IPS-18c (cell line): ENCODE measurements around the gene PDZD8.

Source experiments
- H3K4me3 ChIP-seq: 2 replicates; pipeline ENCODE4 v1.7.0; 2013; ENCODE audit warnings: low read depth, mild to moderate bottlenecking, low read length, moderate library complexity; ENCODE audit not compliant: insufficient read depth
- H3K9me3 ChIP-seq: one replicate; pipeline ENCODE4 v1.6.1; 2013; ENCODE audit warnings: mild to moderate bottlenecking, low read length, moderate library complexity; ENCODE audit not compliant: control insufficient read depth, insufficient read depth

Gene PDZD8

GRCh38 chr10:117362313-117362712 lies 12.9 kb downstream of the PDZD8 start:
- H3K9me3 ChIP-seq, result no peaks in the 10 kb centered on the region
- H3K4me3 ChIP-seq, result no peak overlapping the region

- Histone ChIP-seq H3K4me3 (no peak overlapping the region), H3K9me3 (no peaks in the 10 kb centered on the region)
Measured at GRCh38 chr10:117360994-117361667, 14.1 kb downstream of the PDZD8 start.

GRCh38 chr10:117360016-117360415 lies 15.2 kb downstream of the PDZD8 start:
- Histone ChIP-seq H3K4me3 (no peak overlapping the region), H3K9me3 (no peaks in the 10 kb centered on the region)

- Histone ChIP-seq H3K9me3 (no peaks in the 10 kb centered on the region), H3K4me3 (no peak overlapping the region)
Measured at GRCh38 chr10:117355072-117355471, 20.2 kb downstream of the PDZD8 start.

- H3K4me3 ChIP-seq, result no peak overlapping the region
- no peaks in the 10 kb centered on the region for H3K9me3 ChIP-seq
Measured at GRCh38 chr10:117353684-117354083, 21.6 kb downstream of the PDZD8 start.

- no peak overlapping the region for H3K4me3 ChIP-seq
- H3K9me3 ChIP-seq, result no peaks in the 10 kb centered on the region
Measured at GRCh38 chr10:117352724-117353123, 22.5 kb downstream of the PDZD8 start.

GRCh38 chr10:117351996-117352395 lies 23.2 kb downstream of the PDZD8 start:
- Histone ChIP-seq H3K9me3 (no peaks in the 10 kb centered on the region), H3K4me3 (no peak overlapping the region)

GRCh38 chr10:117351558-117351957 lies 23.7 kb downstream of the PDZD8 start:
- H3K4me3 ChIP-seq, result no peak overlapping the region
- no peaks in the 10 kb centered on the region for H3K9me3 ChIP-seq

- Histone ChIP-seq H3K9me3 (no peaks in the 10 kb centered on the region), H3K4me3 (no peak overlapping the region)
Measured at GRCh38 chr10:117350909-117351308, 24.3 kb downstream of the PDZD8 start.

- Histone ChIP-seq H3K4me3 (no peak overlapping the region), H3K9me3 (no peaks in the 10 kb centered on the region)
Measured at GRCh38 chr10:117348236-117348635, 27.0 kb downstream of the PDZD8 start.

- no peaks in the 10 kb centered on the region for H3K9me3 ChIP-seq
- H3K4me3 ChIP-seq, result no peak overlapping the region
Measured at GRCh38 chr10:117346574-117346973, 28.7 kb downstream of the PDZD8 start.

- Histone ChIP-seq H3K9me3 (no peaks in the 10 kb centered on the region), H3K4me3 (no peak overlapping the region)
Measured at GRCh38 chr10:117345143-117345542, 30.1 kb downstream of the PDZD8 start.

GRCh38 chr10:117342641-117343040 lies 32.6 kb downstream of the PDZD8 start:
- Histone ChIP-seq H3K9me3 (no peaks in the 10 kb centered on the region), H3K4me3 (no peak overlapping the region)

- no peaks in the 10 kb centered on the region for H3K9me3 ChIP-seq
- no peak overlapping the region for H3K4me3 ChIP-seq
Measured at GRCh38 chr10:117341061-117341460, 34.2 kb downstream of the PDZD8 start.

- no peaks in the 10 kb centered on the region for H3K9me3 ChIP-seq
- no peak overlapping the region for H3K4me3 ChIP-seq
Measured at GRCh38 chr10:117339979-117340378, 35.3 kb downstream of the PDZD8 start.

GRCh38 chr10:117339578-117339977 lies 35.7 kb downstream of the PDZD8 start:
- H3K4me3 ChIP-seq, result no peak overlapping the region
- no peaks in the 10 kb centered on the region for H3K9me3 ChIP-seq

GRCh38 chr10:117334926-117335325 lies 40.3 kb downstream of the PDZD8 start:
- no peak overlapping the region for H3K4me3 ChIP-seq
- no peaks in the 10 kb centered on the region for H3K9me3 ChIP-seq

GRCh38 chr10:117334066-117334465 lies 41.2 kb downstream of the PDZD8 start:
- Histone ChIP-seq H3K4me3 (no peak overlapping the region), H3K9me3 (no peaks in the 10 kb centered on the region)

- no peak overlapping the region for H3K4me3 ChIP-seq
- H3K9me3 ChIP-seq, result peaks cover 4% of the 10 kb centered on the region
Measured at GRCh38 chr10:117327262-117327661, 48.0 kb downstream of the PDZD8 start.
